HG03442 (cell line): ENCODE measurements around the gene TOMM6.

ENCODE experiments used
- ATAC-seq: cut with Tn5 transposase; IDR thresholded peaks from one replicate; pipeline ENCODE4 v1.9.1; 2021; ENCODE audit warnings: mild to moderate bottlenecking, moderate library complexity; ENCODE audit not compliant: unreplicated experiment

Gene TOMM6

GRCh38 chr6:41787219-41787917 is at the start of gene TOMM6:
TOMM6 (plus strand) TSS chr6:41787694; CDS start chr6:41787698, 4 bp downstream.
- peak; percentile 71 for ATAC-seq

GRCh38 chr6:41739041-41739440 is 48.5 kb upstream of the TOMM6 start:
- ATAC-seq = no peak

- no peak for ATAC-seq
Observed at GRCh38 chr6:41740366-41741162, 46.9 kb upstream of the TOMM6 start.

GRCh38 chr6:41741625-41742490 is 45.6 kb upstream of the TOMM6 start:
- no peak for ATAC-seq

DNA sequence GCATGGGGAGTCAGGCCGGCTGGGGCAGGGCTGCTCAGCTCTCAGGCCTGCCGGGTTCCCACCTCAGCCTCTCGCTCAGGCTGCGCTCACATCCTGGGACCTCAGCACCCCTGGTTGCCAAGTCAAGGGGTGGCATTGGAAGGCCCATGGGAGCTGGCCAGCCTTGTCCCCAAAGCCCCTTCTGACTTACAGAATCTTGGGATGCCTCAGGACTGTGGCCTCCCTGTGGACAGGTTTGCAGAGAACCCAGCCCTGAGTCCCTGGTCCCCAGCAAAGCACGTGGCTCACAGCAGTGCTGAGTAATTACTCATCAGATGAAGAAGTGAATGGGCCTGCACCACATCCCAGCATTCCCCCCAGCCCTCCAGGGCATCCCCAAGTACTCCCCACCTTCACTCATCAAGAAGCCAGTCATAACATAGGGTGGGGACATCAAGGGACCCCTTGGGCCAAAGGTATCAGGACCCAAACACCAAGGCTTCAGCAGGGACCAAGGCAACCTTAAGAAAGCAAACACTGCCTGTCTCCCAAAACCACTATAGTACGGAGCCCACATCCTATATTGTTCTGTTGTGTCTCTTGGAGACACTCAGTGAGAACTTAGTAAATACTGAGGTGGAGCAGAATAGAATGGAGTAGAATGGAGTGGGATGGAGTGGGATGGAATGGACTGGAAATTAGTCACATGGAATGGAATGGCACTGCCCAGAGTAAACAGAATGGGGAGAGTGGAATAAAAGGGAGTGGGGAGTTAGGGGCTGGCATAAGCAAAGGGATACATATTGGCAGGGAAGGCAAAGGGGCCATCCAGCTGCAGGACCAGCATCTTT is 43.9 kb upstream of the TOMM6 start:
- no peak for ATAC-seq

- no peak for ATAC-seq
Observed at GRCh38 chr6:41744236-41744787, 43.2 kb upstream of the TOMM6 start.

DNA sequence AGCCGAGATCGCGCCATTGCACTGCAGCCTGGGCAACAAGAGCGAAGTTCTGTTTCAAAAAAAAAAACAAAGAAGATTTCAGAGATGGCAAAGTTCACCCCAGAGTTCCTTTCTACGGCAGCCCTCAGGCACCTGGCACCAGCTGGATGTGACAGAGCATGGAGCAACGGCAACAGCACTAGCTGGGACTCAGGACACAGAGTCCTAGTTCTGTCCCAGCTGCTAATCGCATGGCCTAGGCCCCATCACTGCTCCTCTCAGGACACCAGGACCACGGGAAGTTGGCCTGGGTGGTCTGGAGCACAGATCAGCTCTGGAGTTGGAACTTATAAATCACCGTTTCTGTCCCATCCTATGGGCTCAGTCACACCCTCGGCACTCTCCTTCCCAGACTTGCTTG is 41.4 kb upstream of the TOMM6 start:
- ATAC-seq = no peak

GRCh38 chr6:41747256-41748101 is 40.0 kb upstream of the TOMM6 start, which contains the start of gene PGC:
PGC (minus strand) TSS chr6:41747397; CDS start chr6:41747334, 63 bp downstream.
- ATAC-seq = no peak

DNA sequence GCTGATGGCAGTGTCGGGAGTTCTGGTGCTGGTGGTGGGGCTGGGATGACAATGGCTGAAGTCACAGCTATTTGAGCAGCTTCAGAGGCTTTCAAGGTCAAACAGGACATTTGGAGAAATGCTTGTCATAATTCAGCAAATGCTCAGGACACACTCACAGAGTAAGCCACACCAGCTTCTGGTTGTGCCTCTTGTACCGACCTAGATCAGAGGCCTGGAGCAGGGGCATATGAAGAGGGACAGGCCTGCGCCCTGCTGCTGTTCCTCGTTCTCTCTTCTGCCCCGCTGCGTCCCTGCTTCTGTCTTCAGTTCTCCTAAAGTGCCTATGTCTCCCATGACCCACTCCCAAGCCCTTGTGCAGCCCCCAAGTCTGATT is 39.4 kb upstream of the TOMM6 start:
- ATAC-seq = no peak

DNA sequence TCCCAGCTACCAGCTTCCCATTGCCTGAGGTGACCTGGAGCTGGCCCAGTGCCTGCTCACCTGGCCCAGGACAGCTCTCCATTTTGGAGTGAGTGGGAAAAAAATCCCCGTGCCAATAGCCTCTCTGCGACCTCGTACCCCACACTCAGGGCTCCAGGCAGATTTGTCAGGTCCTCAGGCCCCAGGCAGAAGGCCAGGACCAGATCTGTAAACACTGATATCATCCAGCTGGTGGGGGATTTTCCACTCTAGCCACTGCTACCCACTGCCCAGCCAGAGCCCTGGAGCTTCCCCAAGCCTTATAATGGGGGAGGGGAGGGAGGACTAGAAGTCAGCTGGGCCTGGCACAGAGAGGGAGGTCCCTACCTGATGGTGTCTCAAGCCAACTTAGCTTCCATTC is 39.0 kb upstream of the TOMM6 start:
- no peak for ATAC-seq

DNA sequence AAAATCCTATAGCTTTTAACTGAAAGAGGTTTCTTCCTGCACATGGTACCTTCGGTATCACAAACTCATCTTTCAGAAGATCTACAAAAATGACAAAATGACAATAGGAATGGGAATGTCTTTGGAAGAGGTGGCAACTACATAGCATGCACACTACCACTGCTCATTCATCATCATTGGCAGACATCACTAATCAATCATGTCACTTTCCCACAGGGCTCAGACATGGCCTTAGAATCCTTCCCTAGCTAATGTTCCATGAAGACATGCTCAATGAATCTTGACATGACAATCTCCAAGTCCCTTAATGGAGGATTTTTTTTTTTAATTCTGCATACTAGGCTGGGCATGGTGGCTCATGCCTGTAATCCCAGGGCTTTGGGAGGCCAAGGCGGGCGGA is 37.1 kb upstream of the TOMM6 start:
- no peak for ATAC-seq

DNA sequence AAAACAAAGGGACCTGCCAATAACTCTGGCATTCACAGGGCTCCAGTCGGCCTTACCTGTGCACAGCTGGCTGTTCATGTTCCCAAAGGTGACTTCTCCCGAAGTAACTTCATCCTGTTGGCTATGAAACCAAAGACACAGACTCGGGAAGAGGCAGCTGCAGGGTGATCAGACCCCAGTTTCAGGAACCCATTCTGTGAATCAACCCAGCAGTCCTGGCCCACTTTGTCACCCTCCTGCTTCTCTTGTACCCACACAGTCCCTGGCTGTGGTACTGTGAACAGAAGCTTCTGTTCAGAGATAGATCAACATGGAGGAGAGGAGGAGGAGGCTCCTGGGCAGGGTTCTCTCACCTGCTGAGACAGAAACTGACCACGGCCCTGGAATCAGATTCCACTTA is 31.6 kb upstream of the TOMM6 start:
- ATAC-seq = no peak

DNA sequence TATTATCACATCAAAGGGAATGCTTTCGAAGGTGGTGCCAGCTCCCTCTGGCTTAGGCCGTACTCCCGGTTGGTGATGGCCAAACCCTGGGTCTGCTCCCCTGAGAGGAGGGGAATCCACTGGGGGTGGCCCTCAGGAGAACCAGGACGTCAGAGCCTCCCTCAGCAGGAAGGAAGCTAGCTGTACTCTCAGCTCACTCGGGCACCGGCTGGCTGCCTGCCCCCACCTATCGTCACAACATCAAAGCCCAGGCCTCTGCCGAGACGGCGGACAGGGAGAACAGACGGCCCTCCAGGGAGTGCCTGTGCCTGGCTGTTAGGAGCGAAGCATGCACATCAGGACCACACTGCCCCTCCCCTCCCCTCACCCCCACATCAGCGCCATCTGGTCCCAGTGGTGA is 31.1 kb upstream of the TOMM6 start:
- no peak for ATAC-seq

DNA sequence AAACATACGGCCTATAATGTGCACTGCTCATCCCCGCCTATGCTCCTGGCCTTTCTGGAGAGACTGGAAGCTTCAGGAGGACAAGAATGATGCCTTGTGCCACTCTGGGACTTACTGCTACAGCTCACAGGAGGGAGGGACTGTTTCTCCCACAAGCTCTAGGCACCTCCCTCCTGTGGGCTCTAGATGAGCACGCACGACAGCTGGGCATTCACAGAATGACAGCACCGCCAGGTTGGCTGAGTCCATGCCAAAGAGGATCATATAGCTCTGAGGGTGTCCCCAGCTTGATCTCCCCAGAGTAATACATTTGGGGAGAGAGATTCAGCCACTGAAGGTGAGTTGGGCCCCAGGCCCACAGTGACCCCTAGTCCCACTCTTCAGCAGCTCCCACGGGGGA is 30.2 kb upstream of the TOMM6 start:
- no peak for ATAC-seq

DNA sequence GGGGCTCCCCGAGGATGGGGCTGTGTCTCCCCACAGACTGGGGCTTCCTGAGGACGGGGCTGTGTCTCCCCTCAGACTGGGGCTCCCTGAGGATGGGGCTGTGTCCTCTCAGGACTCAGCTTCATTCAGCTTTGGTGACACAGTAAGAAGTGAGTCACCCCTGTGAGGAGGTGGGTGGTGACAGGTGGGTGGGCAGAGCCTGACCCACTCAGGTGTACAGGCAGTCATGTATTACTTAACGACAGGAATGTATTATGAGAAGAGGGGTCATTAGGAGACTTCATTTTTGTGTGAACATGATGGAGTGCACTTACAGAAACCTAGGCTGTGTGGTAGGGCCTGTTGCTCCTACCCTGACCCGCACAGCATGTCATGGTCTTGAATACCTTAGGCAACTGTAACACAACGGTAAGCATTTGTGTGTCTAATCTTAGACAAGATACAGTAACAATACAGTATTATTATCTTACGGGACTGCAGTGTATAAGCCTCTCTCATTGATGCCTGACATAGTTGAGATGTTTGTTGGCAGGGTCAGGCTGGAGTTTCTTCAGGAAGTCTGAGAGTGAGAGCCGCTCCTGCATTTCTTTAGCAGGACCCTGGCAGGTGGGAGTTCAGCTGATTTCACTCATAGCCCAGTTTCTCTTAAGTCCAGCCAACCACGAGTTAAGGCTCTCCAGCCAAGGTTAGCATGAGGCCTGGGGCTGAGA is 29.4 kb upstream of the TOMM6 start:
- ATAC-seq = no peak

GRCh38 chr6:41758641-41759035 is 28.9 kb upstream of the TOMM6 start:
- no peak for ATAC-seq

DNA sequence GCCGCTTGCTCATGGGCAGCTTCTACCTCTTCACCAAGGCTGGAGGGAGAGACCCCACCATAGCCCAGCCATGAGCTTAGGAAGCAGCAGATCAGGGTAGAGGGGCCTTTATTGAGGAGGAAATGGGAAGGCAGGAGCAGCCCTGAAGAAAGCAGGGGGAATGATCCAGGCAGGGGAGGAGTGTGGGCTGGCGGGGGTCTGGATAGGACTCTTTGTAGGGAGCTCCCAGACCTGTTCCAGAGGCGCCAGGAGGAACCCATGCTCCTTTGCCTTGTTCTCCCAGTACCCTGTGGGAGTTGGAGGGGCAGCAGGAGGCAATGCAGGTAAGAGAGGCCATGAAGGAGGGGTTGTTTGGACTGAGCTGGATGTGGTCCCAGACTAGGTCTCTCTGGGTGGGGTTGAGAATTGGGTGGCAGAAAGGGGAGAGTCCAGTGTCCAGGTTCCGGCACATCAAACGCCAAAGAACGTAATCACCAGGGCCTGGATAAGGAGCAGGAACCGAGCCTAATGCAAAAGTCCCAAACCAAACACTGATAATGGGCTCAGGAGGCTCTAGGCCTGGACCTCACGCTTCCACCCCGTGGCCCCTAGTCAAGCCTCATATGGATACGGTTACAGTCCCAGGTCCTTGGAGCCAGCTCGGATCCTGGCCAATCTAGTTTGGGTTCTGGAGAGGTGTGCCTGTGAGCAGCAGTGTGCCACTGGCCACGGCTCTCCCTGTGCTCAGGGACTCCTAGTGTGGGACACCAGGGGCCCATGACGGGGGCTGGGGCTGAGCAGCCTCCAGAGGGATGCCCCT is 28.2 kb upstream of the TOMM6 start:
- no peak for ATAC-seq
